Cardiac muscle cell (in vitro differentiated cells and primary cell): ENCODE results near the gene DNMT3A. TPM values are rescaled to one million over a fixed set of nuclear protein-coding genes. Genes with fewer than 3 reads are reported as not detected.

ENCODE experiments used
- DNase-seq, 2 donors: peaks; one replicate each; pipeline versions ENCODE4 v3.0.0 to v3.0.0-alpha.2; 2010 to 2017; ENCODE audit warnings: low read depth in 1 of 2, low spot score in 1 of 2
- H3K27ac ChIP-seq: fragments of 200-600 bp; sonication (generic); 2 replicates; pipeline ENCODE4 v1.5.1; 2016
- H3K27me3 ChIP-seq: fragments of 200-600 bp; sonication (generic); 2 replicates; pipeline ENCODE4 v1.6.0; 2016; ENCODE audit warnings: control low read depth
- H3K36me3 ChIP-seq: fragments of 200-600 bp; sonication (generic); 2 replicates; pipeline ENCODE4 v1.5.1; 2016; ENCODE audit warnings: control low read depth
- H3K4me1 ChIP-seq: fragments of 200-600 bp; sonication (generic); 2 replicates; pipeline ENCODE4 v1.8.1; 2017; ENCODE audit warnings: low read depth, mild to moderate bottlenecking, mixed run types
- H3K4me3 ChIP-seq: fragments of 200-600 bp; sonication (generic); 2 replicates; pipeline ENCODE4 v1.5.1; 2016; ENCODE audit warnings: mild to moderate bottlenecking
- H3K9me3 ChIP-seq: fragments of 200-600 bp; sonication (generic); 2 replicates; pipeline ENCODE4 v1.5.1; 2017; ENCODE audit warnings: low read depth, mild to moderate bottlenecking, control low read depth
- polyA plus RNA-seq: library from polyadenylated mRNA; unstranded; fragments of >200 nt; fragmentation: Nextera tagmentation; extraction: Ambion mirVana; gene quantifications from 2 replicates; pipeline ENCODE4 v1.2.1, GENCODE V29; 2016
- total RNA-seq: library from RNA; depleted of rRNA; stranded (reverse); fragments of >200 nt; gene quantifications from 2 replicates; pipeline ENCODE4 v1.2.3, GENCODE V29; 2016
- TF ChIP-seq, protein P1 (sequence below): IDR thresholded peaks from 2 replicates; pipeline ENCODE4 v1.5.1; 2012; ENCODE audit warnings: low read depth, mild to moderate bottlenecking, low read length

Gene DNMT3A
- total and polyA plus RNA-seq, 2 experiments from 2014 or later = 52.9 to 116 TPM

DNA sequence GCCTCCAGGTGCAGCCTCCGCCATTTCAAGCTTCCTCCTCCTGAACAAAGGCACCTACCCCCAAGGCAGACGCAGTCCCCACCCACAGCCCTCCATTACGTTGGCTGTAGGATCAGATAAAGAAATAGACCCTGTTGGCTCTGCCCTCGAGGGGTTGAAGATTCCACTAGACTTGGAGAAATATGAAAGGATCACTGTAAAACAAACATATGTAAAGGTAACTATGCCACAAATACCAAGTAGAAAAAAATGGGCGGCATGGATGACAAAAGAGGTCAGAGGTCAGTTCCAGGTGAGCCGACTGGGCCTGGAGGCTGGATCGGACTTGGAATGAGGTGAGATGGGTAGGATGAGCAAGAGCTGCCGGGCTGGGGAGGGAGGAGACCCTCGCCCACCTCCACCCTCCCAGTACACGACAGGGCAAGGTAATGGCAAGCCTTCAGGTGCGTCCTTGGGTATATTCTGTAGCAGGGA lies 88.5 kb downstream of the DNMT3A start:
- Histone ChIP-seq H3K27ac (peak overlapping the region; percentile 91), H3K36me3 (no peaks in the 10 kb centered on the region), H3K4me3 (peak overlapping the region; percentile 32), H3K9me3 (no peaks in the 10 kb centered on the region), H3K27me3 (no peaks in the 10 kb centered on the region), H3K4me1 (peaks cover 37% of the 10 kb centered on the region)
- TF ChIP-seq, protein P1, sequence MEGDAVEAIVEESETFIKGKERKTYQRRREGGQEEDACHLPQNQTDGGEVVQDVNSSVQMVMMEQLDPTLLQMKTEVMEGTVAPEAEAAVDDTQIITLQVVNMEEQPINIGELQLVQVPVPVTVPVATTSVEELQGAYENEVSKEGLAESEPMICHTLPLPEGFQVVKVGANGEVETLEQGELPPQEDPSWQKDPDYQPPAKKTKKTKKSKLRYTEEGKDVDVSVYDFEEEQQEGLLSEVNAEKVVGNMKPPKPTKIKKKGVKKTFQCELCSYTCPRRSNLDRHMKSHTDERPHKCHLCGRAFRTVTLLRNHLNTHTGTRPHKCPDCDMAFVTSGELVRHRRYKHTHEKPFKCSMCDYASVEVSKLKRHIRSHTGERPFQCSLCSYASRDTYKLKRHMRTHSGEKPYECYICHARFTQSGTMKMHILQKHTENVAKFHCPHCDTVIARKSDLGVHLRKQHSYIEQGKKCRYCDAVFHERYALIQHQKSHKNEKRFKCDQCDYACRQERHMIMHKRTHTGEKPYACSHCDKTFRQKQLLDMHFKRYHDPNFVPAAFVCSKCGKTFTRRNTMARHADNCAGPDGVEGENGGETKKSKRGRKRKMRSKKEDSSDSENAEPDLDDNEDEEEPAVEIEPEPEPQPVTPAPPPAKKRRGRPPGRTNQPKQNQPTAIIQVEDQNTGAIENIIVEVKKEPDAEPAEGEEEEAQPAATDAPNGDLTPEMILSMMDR = no peak
- DNase-seq = no peak

DNA sequence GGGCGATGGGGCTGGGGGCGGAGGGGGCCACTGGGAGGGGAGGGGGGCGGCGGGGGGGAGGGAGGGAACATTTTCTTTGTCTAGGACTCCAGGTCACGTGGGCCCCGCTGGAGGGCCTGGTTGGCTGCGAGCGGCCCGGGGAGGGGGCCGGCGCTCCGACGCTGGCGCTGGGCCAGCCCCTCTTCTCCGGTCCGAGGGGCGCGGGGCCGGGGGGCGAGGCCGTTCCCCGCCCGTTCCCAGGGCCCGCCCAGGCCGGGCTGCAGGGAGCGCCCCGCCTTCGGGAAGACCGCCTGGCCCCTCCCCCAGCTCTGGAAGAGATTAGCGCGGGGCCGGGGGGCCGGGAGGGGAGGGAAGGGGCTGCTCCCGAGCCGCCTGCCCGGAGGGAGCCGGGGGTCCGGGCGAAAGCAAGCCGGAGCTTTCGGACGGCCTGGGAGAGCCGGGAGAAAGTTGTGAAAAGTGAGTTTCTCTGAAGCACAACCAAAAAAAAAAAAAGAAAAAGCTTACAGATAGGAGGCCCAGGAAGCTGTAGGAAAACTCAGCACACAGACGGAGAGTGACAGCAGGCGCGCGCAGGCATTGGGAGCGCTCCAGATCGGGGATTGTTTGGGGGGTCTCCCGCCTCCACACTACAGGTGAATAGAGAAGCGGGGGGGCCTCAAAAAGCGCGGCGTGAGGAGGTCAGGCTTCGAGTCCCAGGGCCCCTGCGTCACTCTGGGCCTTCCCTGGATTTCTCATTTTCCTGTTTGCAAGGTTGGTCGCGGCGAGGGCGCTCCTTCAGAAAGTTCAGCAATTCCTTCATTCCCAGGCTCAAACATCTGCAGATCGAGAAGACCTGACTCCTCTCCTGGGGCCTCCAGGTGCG lies 89.2 kb downstream of the DNMT3A start:
- Histone ChIP-seq H3K4me1 (peaks cover 34% of the 10 kb centered on the region), H3K36me3 (peaks cover 3% of the 10 kb centered on the region), H3K27ac (peak overlapping the region; percentile 91), H3K27me3 (no peaks in the 10 kb centered on the region), H3K4me3 (peak overlapping the region; percentile 32), H3K9me3 (no peaks in the 10 kb centered on the region)
- TF ChIP-seq, protein P1 = no peak
- peak; percentile 83 to 95 for DNase-seq

DNA sequence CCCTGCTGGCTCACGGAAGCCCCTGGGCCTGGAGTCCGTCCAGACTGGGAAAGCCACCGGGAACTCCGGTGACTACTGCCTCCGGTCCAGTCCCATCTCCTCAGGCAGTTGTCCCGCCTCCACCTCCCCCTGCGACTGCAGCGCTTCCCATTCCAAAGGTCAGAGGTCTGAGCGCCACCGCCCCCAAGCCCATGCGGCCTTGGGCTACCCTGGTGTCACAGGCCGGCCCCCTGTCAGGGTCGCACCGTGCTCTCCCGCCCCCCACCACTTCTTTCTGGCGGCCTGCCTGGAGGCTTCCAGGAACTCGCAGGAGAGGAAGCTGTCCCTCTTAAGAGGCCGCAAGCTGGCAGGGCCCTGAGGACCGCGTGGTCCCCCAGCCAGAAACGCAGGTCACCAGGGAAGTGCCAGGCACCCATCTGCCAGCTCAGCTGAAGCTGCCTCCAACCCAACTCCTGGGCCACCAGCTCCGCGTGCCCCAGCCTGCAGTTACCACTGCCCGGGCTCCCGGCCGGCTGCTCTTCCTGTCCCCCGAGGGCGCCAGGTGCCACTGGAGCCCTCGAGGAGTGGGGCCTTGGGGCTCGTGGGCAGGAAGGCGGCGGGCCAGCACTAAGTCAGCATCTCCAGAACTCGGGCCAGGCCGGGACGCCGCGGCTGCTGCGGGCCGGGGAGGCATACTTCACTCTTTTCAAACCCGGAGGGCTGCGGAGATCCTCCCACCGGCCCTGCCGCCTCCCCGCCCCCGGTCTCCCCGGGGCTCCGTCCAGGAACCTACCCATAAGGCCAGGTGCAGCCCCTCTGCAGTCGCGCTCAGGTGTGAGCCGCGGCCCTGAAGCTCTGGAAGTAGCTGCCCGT lies 90.1 kb downstream of the DNMT3A start:
- no peaks in the 10 kb centered on the region for H3K27me3 ChIP-seq
- peaks cover 12% of the 10 kb centered on the region for H3K36me3 ChIP-seq
- peak overlapping the region; percentile 32 for H3K4me3 ChIP-seq
- TF ChIP-seq, protein P1 = no peak
- peak; percentile 44 to 72 for DNase-seq
- H3K9me3 ChIP-seq = no peaks in the 10 kb centered on the region
- H3K27ac ChIP-seq = peak overlapping the region; percentile 91
- peaks cover 28% of the 10 kb centered on the region for H3K4me1 ChIP-seq

DNA sequence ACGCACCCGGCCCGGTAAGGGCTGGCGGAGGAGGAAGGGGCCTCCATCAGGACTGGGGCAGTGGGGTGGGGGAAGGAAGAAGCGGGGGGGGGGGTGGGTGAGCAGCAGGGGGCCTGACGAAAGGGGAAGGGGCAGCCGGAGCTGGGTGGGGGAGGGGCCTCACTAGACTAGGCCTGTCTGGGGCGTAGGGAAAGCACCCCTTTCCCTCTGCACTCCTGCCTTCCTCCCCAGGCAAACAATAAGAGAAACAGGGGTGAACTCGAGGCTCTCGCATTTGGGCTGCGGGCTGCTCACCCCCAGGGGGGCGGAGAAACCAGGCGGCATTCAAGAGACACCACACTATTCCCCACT lies 90.7 kb downstream of the DNMT3A start:
- Histone ChIP-seq H3K4me1 (peaks cover 22% of the 10 kb centered on the region), H3K9me3 (no peaks in the 10 kb centered on the region), H3K4me3 (peak overlapping the region; percentile 32), H3K27me3 (no peaks in the 10 kb centered on the region), H3K36me3 (peaks cover 18% of the 10 kb centered on the region), H3K27ac (peak overlapping the region; percentile 91)
- DNase-seq = no peak
- TF ChIP-seq, protein P1 = no peak

DNA sequence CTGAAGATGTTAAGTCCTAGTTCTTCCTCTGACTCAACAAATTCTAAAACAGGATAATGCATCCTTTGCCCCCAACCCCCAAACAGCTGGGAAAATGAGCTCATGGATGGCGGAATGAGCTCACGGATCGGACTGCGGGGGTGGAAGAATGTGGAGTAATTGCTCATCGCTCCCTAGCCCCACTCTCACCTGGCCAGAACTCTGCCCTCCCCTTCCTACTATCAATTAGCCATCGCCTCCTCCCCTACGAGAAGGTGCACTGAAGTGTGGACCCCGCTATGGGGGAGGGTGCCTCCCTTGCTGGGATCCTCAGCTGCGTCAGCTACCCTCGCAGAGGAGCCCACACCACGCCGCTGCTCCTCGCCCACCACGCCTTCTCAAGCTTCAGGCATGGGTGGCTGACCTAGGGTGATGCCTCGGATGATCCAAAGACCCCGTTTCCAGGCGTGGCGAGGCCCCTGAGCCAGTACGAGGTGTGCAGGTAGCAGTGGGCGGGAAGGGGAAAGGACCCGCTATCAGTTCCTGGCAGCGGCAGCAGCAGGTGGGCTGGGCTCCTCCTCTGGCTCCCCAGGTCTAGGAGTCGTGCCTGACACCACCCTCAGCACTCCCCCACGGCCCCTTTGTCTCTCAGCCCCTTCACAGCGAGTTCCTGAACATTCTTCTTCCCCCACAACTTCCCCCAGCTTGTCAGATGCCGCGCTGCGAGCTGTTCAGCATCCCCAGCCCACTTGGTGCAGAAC lies 91.2 kb downstream of the DNMT3A start:
- TF ChIP-seq, protein P1 = no peak
- H3K9me3 ChIP-seq = no peaks in the 10 kb centered on the region
- peaks cover 24% of the 10 kb centered on the region for H3K36me3 ChIP-seq
- peaks cover 19% of the 10 kb centered on the region for H3K4me1 ChIP-seq
- no peaks in the 10 kb centered on the region for H3K27me3 ChIP-seq
- DNase-seq = peak; percentile 23 to 48
- peak overlapping the region; percentile 32 for H3K4me3 ChIP-seq
- no peak overlapping the region for H3K27ac ChIP-seq
